Neural crest cell (in vitro differentiated cells): Measurements from ENCODE around the gene TNF. TPM values are rescaled to one million over a fixed set of nuclear protein-coding genes. Genes with fewer than 3 reads are reported as not detected.
A peak's percentile ranks its signal among the peaks of the same experiment; 100 is the strongest.

Experiments
- DNase-seq: peaks from one replicate; pipeline ENCODE4 v3.0.0; 2021; ENCODE audit warnings: low read depth, mixed read lengths, low spot score
- H3K27ac Mint-ChIP-seq: one replicate; pipeline ENCODE4 v1.8.0; 2021; ENCODE audit warnings: mild to moderate bottlenecking, mixed read lengths; ENCODE audit not compliant: unreplicated experiment
- H3K27me3 Mint-ChIP-seq: 2 replicates; pipeline ENCODE4 v1.8.0; 2021; ENCODE audit warnings: low read depth, mild to moderate bottlenecking, mixed read lengths
- H3K36me3 Mint-ChIP-seq: 2 replicates; pipeline ENCODE4 v1.8.0; 2021; ENCODE audit warnings: low read depth, mild to moderate bottlenecking, mixed read lengths
- H3K4me1 Mint-ChIP-seq: 2 replicates; pipeline ENCODE4 v1.8.0; 2021; ENCODE audit warnings: mixed read lengths
- H3K4me3 Mint-ChIP-seq: one replicate; pipeline ENCODE4 v1.8.0; 2021; ENCODE audit warnings: mild to moderate bottlenecking, mixed read lengths
- H3K9me3 Mint-ChIP-seq: 2 replicates; pipeline ENCODE4 v1.8.0; 2021; ENCODE audit warnings: mixed read lengths
- total RNA-seq: library from RNA; stranded (reverse); gene quantifications from 2 replicates; pipeline ENCODE4 v1.2.1, GENCODE V29; 2021
- TF ChIP-seq, protein P1 (sequence below): fragments of 200-600 bp; sonication (generic); conservative IDR thresholded peaks from 2 replicates; pipeline ENCODE4 v1.5.0; 2021; ENCODE audit warnings: antibody characterized with exemption, mild to moderate bottlenecking

The TNF gene
- total RNA-seq, 1 donor from 2014 or later: not detected

DNA sequence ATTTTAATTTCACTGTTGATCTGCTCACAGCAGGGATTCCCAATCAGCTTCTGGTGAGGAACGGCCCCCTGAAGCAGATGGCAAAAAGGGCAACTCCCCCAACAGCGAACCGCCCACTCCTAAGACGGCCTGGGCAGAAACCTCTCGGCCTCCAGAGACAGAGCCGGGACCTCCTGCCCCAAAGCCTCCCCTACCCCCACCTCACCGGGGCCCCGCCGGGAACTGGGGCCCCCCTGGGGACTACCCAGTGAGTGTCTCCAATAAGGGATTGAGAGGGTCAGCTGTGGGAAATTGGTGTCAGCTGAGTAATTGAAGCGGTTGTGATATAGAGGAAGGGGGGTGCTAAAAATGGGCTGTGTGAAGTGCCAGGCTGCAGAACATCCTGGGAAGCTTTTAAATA is 51.6 kb downstream of the TNF start:
- Mint-ChIP-seq H3K4me1 (peaks cover 14% of the 10 kb centered on the region), H3K27me3 (no peaks in the 10 kb centered on the region), H3K9me3 (no peaks in the 10 kb centered on the region), H3K36me3 (peaks cover 55% of the 10 kb centered on the region), H3K27ac (no peak overlapping the region), H3K4me3 (peak overlapping the region; percentile 56)
- TF ChIP-seq, protein P1, sequence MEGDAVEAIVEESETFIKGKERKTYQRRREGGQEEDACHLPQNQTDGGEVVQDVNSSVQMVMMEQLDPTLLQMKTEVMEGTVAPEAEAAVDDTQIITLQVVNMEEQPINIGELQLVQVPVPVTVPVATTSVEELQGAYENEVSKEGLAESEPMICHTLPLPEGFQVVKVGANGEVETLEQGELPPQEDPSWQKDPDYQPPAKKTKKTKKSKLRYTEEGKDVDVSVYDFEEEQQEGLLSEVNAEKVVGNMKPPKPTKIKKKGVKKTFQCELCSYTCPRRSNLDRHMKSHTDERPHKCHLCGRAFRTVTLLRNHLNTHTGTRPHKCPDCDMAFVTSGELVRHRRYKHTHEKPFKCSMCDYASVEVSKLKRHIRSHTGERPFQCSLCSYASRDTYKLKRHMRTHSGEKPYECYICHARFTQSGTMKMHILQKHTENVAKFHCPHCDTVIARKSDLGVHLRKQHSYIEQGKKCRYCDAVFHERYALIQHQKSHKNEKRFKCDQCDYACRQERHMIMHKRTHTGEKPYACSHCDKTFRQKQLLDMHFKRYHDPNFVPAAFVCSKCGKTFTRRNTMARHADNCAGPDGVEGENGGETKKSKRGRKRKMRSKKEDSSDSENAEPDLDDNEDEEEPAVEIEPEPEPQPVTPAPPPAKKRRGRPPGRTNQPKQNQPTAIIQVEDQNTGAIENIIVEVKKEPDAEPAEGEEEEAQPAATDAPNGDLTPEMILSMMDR: no peak
- DNase-seq: no peak

DNA sequence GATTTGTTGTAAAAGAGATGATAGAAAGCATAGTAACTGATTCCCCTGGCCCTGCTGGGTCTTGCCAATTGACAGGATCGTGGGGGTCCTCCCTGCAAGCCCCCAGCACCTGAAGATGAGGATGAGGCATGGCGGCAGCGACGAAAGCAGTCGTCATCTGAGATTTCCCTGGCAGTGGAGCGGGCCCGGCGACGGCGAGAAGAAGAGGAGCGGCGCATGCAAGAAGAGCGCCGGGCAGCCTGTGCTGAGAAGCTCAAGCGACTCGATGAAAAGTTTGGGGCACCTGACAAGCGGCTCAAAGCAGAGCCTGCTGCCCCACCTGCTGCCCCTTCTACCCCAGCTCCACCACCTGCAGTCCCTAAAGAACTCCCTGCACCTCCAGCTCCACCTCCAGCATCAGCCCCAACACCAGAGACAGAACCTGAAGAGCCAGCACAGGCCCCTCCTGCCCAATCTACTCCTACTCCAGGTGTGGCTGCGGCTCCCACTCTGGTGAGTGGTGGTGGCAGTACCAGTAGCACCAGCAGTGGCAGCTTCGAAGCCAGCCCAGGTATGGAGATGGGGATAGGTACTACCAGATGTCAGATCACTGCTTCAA is 52.4 kb downstream of the TNF start:
- peak overlapping the region; percentile 61 for H3K4me3 Mint-ChIP-seq
- H3K9me3 Mint-ChIP-seq: no peaks in the 10 kb centered on the region
- TF ChIP-seq, protein P1: no peak
- no peak overlapping the region for H3K27ac Mint-ChIP-seq
- H3K36me3 Mint-ChIP-seq: peaks cover 50% of the 10 kb centered on the region
- H3K4me1 Mint-ChIP-seq: peaks cover 6% of the 10 kb centered on the region
- no peak for DNase-seq
- H3K27me3 Mint-ChIP-seq: no peaks in the 10 kb centered on the region

Other genes starting within 250 kb of the TNF start
- 29.5 and 35.5 TPM in 2 replicates for gene HLA-B, start 218.4 kb upstream of the TNF start, total RNA-seq
- gene MICA, start 172.0 kb upstream of the TNF start, total RNA-seq: 21.1 and 21.7 TPM in 2 replicates
- gene MICB, start 77.4 kb upstream of the TNF start, total RNA-seq: 0.61 TPM in 1 of 2 replicates, not detected in the other
- gene MCCD1, start 46.6 kb upstream of the TNF start, total RNA-seq: not detected in 2 replicates
- gene DDX39B, start 33.6 kb upstream of the TNF start, total RNA-seq: 836 and 881 TPM in 2 replicates
- gene ATP6V1G2, start 29.0 kb upstream of the TNF start, total RNA-seq: 3.3 and 5.1 TPM in 2 replicates
- 25.7 and 28.6 TPM in 2 replicates for gene NFKBIL1, start 28.0 kb upstream of the TNF start, total RNA-seq
- gene LTA, start 3.3 kb upstream of the TNF start, total RNA-seq: 0.26 and 0.36 TPM in 2 replicates
- gene LTB, start 6.9 kb downstream of the TNF start, total RNA-seq: not detected in 2 replicates
- gene LST1, start 10.7 kb downstream of the TNF start, total RNA-seq: not detected in 2 replicates
- gene NCR3, start 17.4 kb downstream of the TNF start, total RNA-seq: not detected in 2 replicates
- not detected in 2 replicates for gene AIF1, start 39.7 kb downstream of the TNF start, total RNA-seq
- gene PRRC2A, start 45.1 kb downstream of the TNF start, total RNA-seq: 347 and 356 TPM in 2 replicates
- gene BAG6, start 77.1 kb downstream of the TNF start, total RNA-seq: 439 and 459 TPM in 2 replicates
- gene APOM, start 80.3 kb downstream of the TNF start, total RNA-seq: 3.8 and 4.2 TPM in 2 replicates
- 23.5 TPM in 2 replicates for gene C6orf47, start 85.2 kb downstream of the TNF start, total RNA-seq
- 16.8 and 17.6 TPM in 2 replicates for gene GPANK1, start 89.4 kb downstream of the TNF start, total RNA-seq
- 185 and 188 TPM in 2 replicates for gene CSNK2B, start 90.5 kb downstream of the TNF start, total RNA-seq
- gene LY6G5B, start 94.4 kb downstream of the TNF start, total RNA-seq: 24.0 and 24.2 TPM in 2 replicates
- 9.1 and 11.0 TPM in 2 replicates for gene LY6G5C, start 105.5 kb downstream of the TNF start, total RNA-seq
- gene ABHD16A, start 127.8 kb downstream of the TNF start, total RNA-seq: 70.9 and 73.6 TPM in 2 replicates
- gene LY6G6F, start 131.3 kb downstream of the TNF start, total RNA-seq: not detected in 2 replicates
- gene LY6G6D, start 139.8 kb downstream of the TNF start, total RNA-seq: not detected in 2 replicates
- 1.2 TPM in 2 replicates for gene LY6G6C, start 146.2 kb downstream of the TNF start, total RNA-seq
- gene MPIG6B, start 147.8 kb downstream of the TNF start, total RNA-seq: not detected in 2 replicates
- 186 and 194 TPM in 2 replicates for gene DDAH2, start 153.7 kb downstream of the TNF start, total RNA-seq
- gene CLIC1, start 161.0 kb downstream of the TNF start, total RNA-seq: 305 and 313 TPM in 2 replicates
- 79.5 and 86.2 TPM in 2 replicates for gene MSH5, start 164.4 kb downstream of the TNF start, total RNA-seq
- 21.3 and 25.1 TPM in 2 replicates for gene SAPCD1, start 187.1 kb downstream of the TNF start, total RNA-seq
- 2.0 and 2.7 TPM in 2 replicates for gene VWA7, start 201.8 kb downstream of the TNF start, total RNA-seq
- 162 and 163 TPM in 2 replicates for gene VARS1, start 220.2 kb downstream of the TNF start, total RNA-seq
- gene LSM2, start 231.4 kb downstream of the TNF start, total RNA-seq: 122 and 135 TPM in 2 replicates
- 1.5 and 1.8 TPM in 2 replicates for gene HSPA1L, start 239.7 kb downstream of the TNF start, total RNA-seq
- 70.3 and 72.3 TPM in 2 replicates for gene HSPA1A, start 240.0 kb downstream of the TNF start, total RNA-seq